Measurements from ENCODE around the gene RAB39A. TPM values are rescaled to one million over a fixed set of nuclear protein-coding genes. Genes with fewer than 3 reads are reported as not detected.
"Not testable (repeated sequence)": the region's sequence is repeated elsewhere in the genome, so short reads cannot be mapped to it uniquely, and the experiment has no call there.

Gene RAB39A
- polyA plus RNA-seq, 2 of the 4 experiments (the other 2 are of a cell fraction) = 0.93 to 1.1 TPM

DNA sequence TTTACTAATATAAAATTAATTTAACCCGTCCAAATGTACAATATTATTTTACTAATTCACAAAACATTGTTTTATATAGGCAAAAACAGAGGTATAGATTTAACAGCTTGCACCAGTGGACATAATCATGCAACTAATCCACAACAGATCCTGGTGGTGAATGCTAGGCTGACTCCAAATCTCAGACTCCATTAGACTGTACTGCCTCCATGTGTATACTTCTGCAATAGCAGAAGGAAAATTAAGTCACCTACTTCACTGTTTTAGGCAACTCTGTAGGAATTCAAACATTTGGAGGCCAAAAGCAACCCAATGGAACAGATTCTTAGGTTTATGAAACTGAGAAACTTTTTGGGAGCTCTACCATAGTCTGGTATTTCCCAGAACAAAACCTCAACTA, 30.0 kb upstream of the RAB39A start (continued):
- TF ChIP-seq, protein P1, sequence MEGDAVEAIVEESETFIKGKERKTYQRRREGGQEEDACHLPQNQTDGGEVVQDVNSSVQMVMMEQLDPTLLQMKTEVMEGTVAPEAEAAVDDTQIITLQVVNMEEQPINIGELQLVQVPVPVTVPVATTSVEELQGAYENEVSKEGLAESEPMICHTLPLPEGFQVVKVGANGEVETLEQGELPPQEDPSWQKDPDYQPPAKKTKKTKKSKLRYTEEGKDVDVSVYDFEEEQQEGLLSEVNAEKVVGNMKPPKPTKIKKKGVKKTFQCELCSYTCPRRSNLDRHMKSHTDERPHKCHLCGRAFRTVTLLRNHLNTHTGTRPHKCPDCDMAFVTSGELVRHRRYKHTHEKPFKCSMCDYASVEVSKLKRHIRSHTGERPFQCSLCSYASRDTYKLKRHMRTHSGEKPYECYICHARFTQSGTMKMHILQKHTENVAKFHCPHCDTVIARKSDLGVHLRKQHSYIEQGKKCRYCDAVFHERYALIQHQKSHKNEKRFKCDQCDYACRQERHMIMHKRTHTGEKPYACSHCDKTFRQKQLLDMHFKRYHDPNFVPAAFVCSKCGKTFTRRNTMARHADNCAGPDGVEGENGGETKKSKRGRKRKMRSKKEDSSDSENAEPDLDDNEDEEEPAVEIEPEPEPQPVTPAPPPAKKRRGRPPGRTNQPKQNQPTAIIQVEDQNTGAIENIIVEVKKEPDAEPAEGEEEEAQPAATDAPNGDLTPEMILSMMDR (IDR thresholded peaks at IDR 0.05) = peak; percentile 53
- TF ChIP-seq MAFK (IDR thresholded peaks at IDR 0.05; ENCODE audit: partially characterized antibody) = no peak

DNA sequence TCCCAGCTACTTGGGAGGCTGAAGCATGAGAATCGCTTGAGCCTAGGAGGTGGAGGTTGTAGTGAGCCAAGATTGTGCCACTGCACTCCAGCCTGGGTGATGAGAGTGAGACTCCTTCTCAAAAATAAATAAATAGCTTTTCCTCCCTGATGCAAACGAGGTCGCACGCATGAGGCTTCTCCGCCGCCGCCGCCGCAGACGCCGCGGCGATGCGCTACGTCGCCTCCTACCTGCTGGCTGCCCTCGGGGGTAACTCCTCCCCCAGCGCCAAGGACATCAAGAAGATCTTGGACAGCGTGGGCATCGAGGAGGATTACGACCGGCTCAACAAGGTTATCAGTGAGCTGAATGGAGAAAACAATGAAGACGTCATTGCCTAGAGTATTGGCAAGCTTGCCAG, 20.0 kb upstream of the RAB39A start:
- Histone ChIP-seq H3K4me1 (no peaks in the 10 kb centered on the region), H3K27ac (no peak overlapping the region), H3K4me3 (no peak overlapping the region), H3K9me3 (no peaks in the 10 kb centered on the region), H3K4me2 (no peak overlapping the region)
- no peak for ATAC-seq
- ChIA-PET POLR2A (no interaction called here), CTCF (no interaction called here)
- 83% methylated on average over 20 of the region's 23 CpGs for WGBS (ENCODE audit: missing lambda C conversion rate)
- DNase-seq (ENCODE audit: low read depth in 1 of 2, low spot score in 1 of 2) = no peak
- no peak for FAIRE-seq
- TF ChIP-seq, protein P2, sequence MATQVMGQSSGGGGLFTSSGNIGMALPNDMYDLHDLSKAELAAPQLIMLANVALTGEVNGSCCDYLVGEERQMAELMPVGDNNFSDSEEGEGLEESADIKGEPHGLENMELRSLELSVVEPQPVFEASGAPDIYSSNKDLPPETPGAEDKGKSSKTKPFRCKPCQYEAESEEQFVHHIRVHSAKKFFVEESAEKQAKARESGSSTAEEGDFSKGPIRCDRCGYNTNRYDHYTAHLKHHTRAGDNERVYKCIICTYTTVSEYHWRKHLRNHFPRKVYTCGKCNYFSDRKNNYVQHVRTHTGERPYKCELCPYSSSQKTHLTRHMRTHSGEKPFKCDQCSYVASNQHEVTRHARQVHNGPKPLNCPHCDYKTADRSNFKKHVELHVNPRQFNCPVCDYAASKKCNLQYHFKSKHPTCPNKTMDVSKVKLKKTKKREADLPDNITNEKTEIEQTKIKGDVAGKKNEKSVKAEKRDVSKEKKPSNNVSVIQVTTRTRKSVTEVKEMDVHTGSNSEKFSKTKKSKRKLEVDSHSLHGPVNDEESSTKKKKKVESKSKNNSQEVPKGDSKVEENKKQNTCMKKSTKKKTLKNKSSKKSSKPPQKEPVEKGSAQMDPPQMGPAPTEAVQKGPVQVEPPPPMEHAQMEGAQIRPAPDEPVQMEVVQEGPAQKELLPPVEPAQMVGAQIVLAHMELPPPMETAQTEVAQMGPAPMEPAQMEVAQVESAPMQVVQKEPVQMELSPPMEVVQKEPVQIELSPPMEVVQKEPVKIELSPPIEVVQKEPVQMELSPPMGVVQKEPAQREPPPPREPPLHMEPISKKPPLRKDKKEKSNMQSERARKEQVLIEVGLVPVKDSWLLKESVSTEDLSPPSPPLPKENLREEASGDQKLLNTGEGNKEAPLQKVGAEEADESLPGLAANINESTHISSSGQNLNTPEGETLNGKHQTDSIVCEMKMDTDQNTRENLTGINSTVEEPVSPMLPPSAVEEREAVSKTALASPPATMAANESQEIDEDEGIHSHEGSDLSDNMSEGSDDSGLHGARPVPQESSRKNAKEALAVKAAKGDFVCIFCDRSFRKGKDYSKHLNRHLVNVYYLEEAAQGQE (IDR thresholded peaks at IDR 0.05) = no peak
- TF ChIP-seq HOXB13 (CRISPR knock-in tag; IDR thresholded peaks at IDR 0.05; ENCODE audit: low read depth) = no peak
- no peak for TF ChIP-seq ZC3H11A (IDR thresholded peaks at IDR 0.05)
- TF ChIP-seq BCL3 (IDR thresholded peaks at IDR 0.05) = no peak
- TF ChIP-seq TFCP2L1 (CRISPR knock-in tag; IDR thresholded peaks at IDR 0.05) = no peak
- no peak for TF ChIP-seq ZNF302 (CRISPR knock-in tag; IDR thresholded peaks at IDR 0.05)
- TF ChIP-seq FOSB (CRISPR knock-in tag; IDR thresholded peaks at IDR 0.05) = no peak
- TF ChIP-seq ZFP36 (IDR thresholded peaks at IDR 0.05; ENCODE audit: borderline replicate concordance, partially characterized antibody) = no peak

DNA sequence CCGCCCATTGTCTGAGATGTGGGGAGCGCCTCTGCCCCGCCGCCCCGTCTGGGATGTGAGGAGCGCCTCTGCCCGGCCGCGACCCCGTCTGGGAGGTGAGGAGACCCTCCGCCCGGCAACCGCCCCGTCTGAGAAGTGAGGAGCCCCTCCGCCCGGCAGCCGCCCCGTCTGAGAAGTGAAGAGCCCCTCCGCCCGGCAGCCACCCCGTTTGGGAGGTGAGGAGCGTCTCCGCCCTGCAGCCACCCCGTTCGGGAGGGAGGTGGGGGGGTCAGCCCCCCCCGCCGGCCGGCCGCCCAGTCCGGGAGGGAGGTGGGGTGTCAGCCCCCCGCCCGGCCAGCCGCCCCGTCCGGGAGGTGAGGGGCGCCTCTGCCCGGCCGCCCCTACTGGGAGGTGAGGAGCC, 15.8 kb upstream of the RAB39A start:
- H3K4me1 ChIP-seq; H3K9me3 ChIP-seq; DNase-seq (ENCODE audit: low read depth in 1 of 2, low spot score in 1 of 2); CTCF ChIA-PET; H3K4me2 ChIP-seq; H3K27ac ChIP-seq; FAIRE-seq; ATAC-seq; POLR2A ChIA-PET; H3K4me3 ChIP-seq: not testable (repeated sequence)
- no CpG with 5 or more reads among the region's 38 CpGs for WGBS (ENCODE audit: missing lambda C conversion rate)

DNA sequence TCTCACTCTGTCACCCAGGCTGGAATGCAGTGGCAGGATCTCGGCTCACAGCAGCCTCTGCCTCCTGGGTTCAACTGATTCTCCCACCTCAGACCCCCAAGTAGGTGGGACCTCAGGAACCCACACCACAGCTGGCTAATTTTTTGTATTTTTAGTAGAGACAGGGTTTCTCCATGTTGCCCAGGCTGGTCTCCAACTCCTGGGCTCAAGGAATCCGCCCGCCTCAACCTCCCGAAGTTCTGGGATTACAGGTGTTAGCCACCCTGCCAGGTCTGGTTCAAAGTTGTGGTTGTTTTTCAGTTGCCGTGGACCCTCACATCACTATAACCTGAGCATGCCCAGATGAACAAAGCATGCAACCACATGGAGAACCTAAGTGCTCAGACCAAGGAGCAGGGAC, 13.0 kb upstream of the RAB39A start:
- no CpG with 5 or more reads among the region's 5 CpGs for WGBS (ENCODE audit: missing lambda C conversion rate)
- POLR2A ChIA-PET = no interaction called here
- no peak for FAIRE-seq

More for the DNA sequence above, 13.0 kb upstream of the RAB39A start:
- no peaks in the 10 kb centered on the region for H3K4me1 ChIP-seq
- ATAC-seq (no peak), DNase-seq (ENCODE audit: low read depth in 1 of 2, low spot score in 1 of 2) (no peak)
- H3K27ac ChIP-seq = no peak overlapping the region
- H3K9me3 ChIP-seq = no peaks in the 10 kb centered on the region
- no peak overlapping the region for H3K4me3 ChIP-seq
- H3K4me2 ChIP-seq = no peak overlapping the region
- CTCF ChIA-PET = no interaction called here
- TF ChIP-seq, protein P1 (IDR thresholded peaks at IDR 0.05) = no peak
- TF ChIP-seq GATA3 (IDR thresholded peaks at IDR 0.05; ENCODE audit: borderline replicate concordance) = no peak
- TF ChIP-seq MAFK (IDR thresholded peaks at IDR 0.05; ENCODE audit: partially characterized antibody) = no peak
- no peak for TF ChIP-seq SREBF2 (IDR thresholded peaks at IDR 0.05)
- TF ChIP-seq MAZ (IDR thresholded peaks at IDR 0.05; ENCODE audit: borderline replicate concordance, low read depth, low read length) = no peak
- no peak for TF ChIP-seq CEBPB (IDR thresholded peaks at IDR 0.05)
- TF ChIP-seq RAD21 (conservative IDR thresholded peaks at IDR 0.05 in 1 of 2, IDR thresholded peaks at IDR 0.05 in 1 of 2) = no peak
- no peak for TF ChIP-seq EHMT2 (IDR thresholded peaks at IDR 0.05; ENCODE audit: low read depth)
- no peak for TF ChIP-seq BHLHE40 (IDR thresholded peaks at IDR 0.05; ENCODE audit: low read depth, low read length)

All from A549 (cell line).